GM19035 (cell line): ENCODE data around the gene RAB11FIP4.

Source experiments
- ATAC-seq: cut with Tn5 transposase; IDR thresholded peaks from one replicate; pipeline ENCODE4 v1.9.1; 2021; ENCODE audit not compliant: unreplicated experiment

The RAB11FIP4 gene

GRCh38 chr17:31564883-31565301, 173.4 kb downstream of the RAB11FIP4 start:
- ATAC-seq, result no peak

- no peak for ATAC-seq
Measured at GRCh38 chr17:31565652-31566051, 174.2 kb downstream of the RAB11FIP4 start.

- no peak for ATAC-seq
Measured at GRCh38 chr17:31566247-31566991, 174.9 kb downstream of the RAB11FIP4 start.

GRCh38 chr17:31566992-31567373, 175.5 kb downstream of the RAB11FIP4 start:
- no peak for ATAC-seq

- no peak for ATAC-seq
Measured at GRCh38 chr17:31568121-31568520, 176.6 kb downstream of the RAB11FIP4 start.

GRCh38 chr17:31568539-31568938, 177.1 kb downstream of the RAB11FIP4 start:
- ATAC-seq, result no peak

GRCh38 chr17:31570231-31570630, 178.8 kb downstream of the RAB11FIP4 start:
- ATAC-seq, result no peak

GRCh38 chr17:31570951-31571892, 179.7 kb downstream of the RAB11FIP4 start:
- ATAC-seq, result no peak

- no peak for ATAC-seq
Measured at GRCh38 chr17:31572341-31572740, 180.9 kb downstream of the RAB11FIP4 start.

GRCh38 chr17:31573047-31573446, 181.6 kb downstream of the RAB11FIP4 start:
- ATAC-seq, result no peak

GRCh38 chr17:31573861-31574260, 182.4 kb downstream of the RAB11FIP4 start:
- ATAC-seq, result no peak

- ATAC-seq, result no peak
Measured at GRCh38 chr17:31574458-31574857, 183.0 kb downstream of the RAB11FIP4 start.

GRCh38 chr17:31575043-31575442, 183.6 kb downstream of the RAB11FIP4 start:
- no peak for ATAC-seq

- ATAC-seq, result no peak
Measured at GRCh38 chr17:31579265-31579664, 187.8 kb downstream of the RAB11FIP4 start.

- ATAC-seq, result no peak
Measured at GRCh38 chr17:31580316-31580705, 188.8 kb downstream of the RAB11FIP4 start.

- no peak for ATAC-seq
Measured at GRCh38 chr17:31580706-31581490, 189.4 kb downstream of the RAB11FIP4 start.

GRCh38 chr17:31581491-31581890, 190.0 kb downstream of the RAB11FIP4 start:
- no peak for ATAC-seq

- no peak for ATAC-seq
Measured at GRCh38 chr17:31582151-31582907, 190.9 kb downstream of the RAB11FIP4 start.

GRCh38 chr17:31583772-31584356, 192.4 kb downstream of the RAB11FIP4 start:
- no peak for ATAC-seq
